GM12865 (cell line): Measurements from ENCODE around the gene GTPBP2.

Experiments
- DNase-seq: peaks from one replicate; pipeline ENCODE4 v3.0.0; 2010; ENCODE audit warnings: low read depth
- H3K4me3 ChIP-seq: 2 replicates; pipeline ENCODE4 v1.5.1; 2011; ENCODE audit warnings: mild to moderate bottlenecking, low read depth, low read length, control low read depth
- CTCF ChIP-seq: IDR thresholded peaks from 2 replicates; pipeline ENCODE4 v1.5.1; 2011; ENCODE audit warnings: low read length, control low read depth, low read depth, inconsistent platforms; ENCODE audit not compliant: insufficient read depth; ENCODE audit errors: missing control alignments

Gene GTPBP2

GRCh38 chr6:43572015-43572414, 57.0 kb downstream of the GTPBP2 start:
- H3K4me3 ChIP-seq, result no peak overlapping the region
- TF ChIP-seq CTCF, result no peak
- no peak for DNase-seq

GRCh38 chr6:43570876-43571441, 58.1 kb downstream of the GTPBP2 start:
- peak; percentile 51 for DNase-seq
- no peak overlapping the region for H3K4me3 ChIP-seq
- no peak for TF ChIP-seq CTCF
